DMS114 treated with DMSO at 0.1 percent for 48 hours (cell line): ENCODE data around the gene KCNQ1.

Experiments used
- DNase-seq: peaks from one replicate; lab custom pipeline; 2025; ENCODE audit not compliant: unreplicated experiment; lab: John Stamatoyannopoulos, UW

Gene KCNQ1

GRCh38 chr11:2830886-2831285 lies 386.1 kb downstream of the KCNQ1 start:
- no peak for DNase-seq

- DNase-seq: no peak
These were observed 387.1 kb downstream of the KCNQ1 start for GRCh38 chr11:2831781-2832532.

DNA sequence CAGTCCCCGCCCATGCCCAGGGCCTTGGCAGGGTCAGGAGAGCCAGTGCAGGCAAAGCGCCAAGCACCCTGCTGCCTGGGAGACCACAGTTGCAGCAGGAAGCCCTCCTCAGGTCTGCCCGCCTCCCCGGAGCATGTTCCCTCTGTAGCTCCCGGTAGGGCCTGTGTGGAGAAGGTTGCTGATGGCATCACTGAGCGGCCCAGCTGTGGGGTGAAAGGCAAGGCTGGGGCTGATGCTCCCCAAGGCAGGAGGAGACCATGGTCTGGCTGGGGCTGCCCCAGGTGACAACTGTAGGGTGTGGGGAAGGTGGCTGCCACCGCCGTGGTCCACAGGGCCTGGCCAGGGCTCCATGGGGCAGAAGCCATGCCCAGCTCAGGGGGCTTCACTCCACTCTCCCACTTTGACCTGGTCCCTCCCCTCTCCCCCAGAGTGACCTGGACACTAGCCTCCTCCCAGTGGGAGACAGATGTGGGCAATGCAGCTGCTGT lies 387.8 kb downstream of the KCNQ1 start:
- DNase-seq: no peak

- DNase-seq: no peak
These were observed 388.4 kb downstream of the KCNQ1 start for GRCh38 chr11:2833051-2833715.

DNA sequence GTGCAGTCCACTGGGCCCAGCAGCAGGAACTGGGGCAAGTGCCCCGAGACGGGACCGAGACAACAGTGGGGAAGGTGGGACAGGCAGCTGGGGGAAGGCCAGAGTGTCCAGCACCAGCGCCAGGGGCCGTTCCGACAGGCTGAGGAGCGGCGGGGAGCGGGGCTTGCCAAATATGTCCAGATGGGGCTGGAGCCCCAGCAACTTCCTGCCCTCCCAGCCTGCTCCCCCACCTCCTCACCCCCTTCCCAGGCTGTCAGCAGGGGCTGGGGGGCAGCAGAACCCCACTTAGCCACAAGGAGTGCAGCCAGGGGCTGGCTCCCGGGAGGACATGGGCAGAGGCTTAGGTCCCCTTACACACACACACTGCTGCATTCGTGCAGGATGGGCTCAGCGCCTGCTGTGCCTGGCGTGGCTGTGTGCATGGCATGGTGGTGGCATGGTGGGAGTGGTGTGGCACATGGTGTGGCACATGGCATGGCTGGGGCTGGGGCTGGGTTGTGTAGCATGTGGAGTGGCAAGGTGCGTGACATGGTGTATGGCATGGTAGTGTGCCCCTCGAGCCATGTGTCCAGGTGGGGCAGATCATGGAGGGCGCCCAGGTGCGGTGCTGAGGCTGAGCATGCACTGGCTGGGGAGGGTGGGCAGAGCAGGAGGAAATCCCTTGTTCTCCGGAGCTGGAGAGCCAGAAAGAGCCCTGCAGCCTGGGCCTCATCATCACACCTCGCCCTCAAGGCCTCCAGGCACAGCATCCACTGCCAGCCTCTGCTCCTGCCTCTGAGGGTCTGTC lies 389.1 kb downstream of the KCNQ1 start:
- DNase-seq: no peak

GRCh38 chr11:2834503-2835273 lies 389.9 kb downstream of the KCNQ1 start:
- DNase-seq: no peak

DNA sequence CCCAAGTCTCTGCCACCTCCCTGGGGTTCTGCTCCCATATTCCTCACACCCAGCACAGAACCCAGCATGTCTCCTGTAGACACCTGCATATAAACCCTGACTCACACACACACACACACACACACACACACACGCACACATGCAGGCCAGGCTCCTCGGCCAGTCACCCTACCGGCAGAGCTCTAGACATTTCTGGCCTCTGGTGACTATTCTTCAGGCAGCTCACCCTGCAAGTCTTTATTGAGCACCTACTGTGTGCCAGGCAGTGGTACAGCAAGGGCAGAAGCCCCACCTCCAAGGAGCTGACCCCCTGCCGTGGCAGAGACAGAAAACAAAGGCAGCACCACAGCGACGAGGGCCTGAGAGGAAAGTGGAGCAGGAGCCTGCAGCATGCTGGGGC lies 390.5 kb downstream of the KCNQ1 start:
- DNase-seq: no peak

DNA sequence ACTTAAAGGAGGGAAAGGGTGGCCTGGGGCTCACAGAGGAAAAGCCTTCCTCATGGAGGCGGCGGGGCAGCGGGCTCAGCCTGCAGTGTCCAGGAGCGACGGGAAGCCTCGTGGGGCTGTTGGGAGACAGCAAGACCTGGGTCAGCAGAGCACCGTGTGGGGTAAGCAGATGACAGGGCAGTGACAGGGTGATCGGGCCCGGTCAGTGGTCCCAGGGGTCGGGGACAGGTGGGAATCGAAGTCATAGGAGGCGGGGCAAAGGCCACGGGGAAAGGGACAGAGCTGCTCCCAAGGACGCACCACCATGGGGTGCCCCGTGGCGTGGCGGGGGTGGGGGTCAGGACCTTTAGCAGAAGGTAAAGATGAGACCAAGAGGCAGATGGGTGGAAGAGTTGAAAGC lies 390.9 kb downstream of the KCNQ1 start:
- no peak for DNase-seq

GRCh38 chr11:2836315-2837095 lies 391.7 kb downstream of the KCNQ1 start:
- no peak for DNase-seq

DNA sequence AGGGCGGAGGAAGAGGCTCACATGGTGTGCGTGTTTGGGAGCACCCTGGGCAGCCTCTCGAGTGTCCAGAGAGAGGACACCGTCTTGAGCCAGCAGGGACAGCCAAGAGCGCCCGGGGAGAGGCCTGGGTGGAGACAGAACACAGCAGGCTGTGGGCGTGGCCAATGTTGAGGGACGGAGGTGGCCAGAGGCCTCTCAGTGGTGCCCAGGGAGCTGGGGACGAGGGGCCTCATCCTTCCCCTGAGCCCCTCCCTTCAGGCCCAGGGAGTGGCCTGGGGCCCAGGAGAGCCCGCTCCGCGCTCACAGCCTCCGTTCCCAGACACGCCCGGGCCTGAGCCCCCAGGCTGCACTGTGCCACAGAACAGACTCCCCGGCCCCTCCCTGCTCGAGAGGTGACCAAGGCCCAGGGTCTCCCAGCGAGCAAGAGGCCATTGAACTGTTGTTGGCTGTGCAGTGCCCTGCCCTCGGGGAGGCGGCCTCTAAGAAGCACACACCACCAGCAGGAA lies 392.3 kb downstream of the KCNQ1 start:
- DNase-seq: no peak

- no peak for DNase-seq
These were observed 392.8 kb downstream of the KCNQ1 start for GRCh38 chr11:2837651-2838050.

GRCh38 chr11:2838091-2838490 lies 393.3 kb downstream of the KCNQ1 start:
- no peak for DNase-seq

- no peak for DNase-seq
These were observed 394.0 kb downstream of the KCNQ1 start for GRCh38 chr11:2838676-2839294.

GRCh38 chr11:2839395-2839943 lies 394.7 kb downstream of the KCNQ1 start:
- DNase-seq: no peak

GRCh38 chr11:2841411-2842190 lies 396.8 kb downstream of the KCNQ1 start:
- no peak for DNase-seq

GRCh38 chr11:2842876-2843275 lies 398.1 kb downstream of the KCNQ1 start:
- no peak for DNase-seq

- DNase-seq: no peak
These were observed 398.7 kb downstream of the KCNQ1 start for GRCh38 chr11:2843551-2843950.

DNA sequence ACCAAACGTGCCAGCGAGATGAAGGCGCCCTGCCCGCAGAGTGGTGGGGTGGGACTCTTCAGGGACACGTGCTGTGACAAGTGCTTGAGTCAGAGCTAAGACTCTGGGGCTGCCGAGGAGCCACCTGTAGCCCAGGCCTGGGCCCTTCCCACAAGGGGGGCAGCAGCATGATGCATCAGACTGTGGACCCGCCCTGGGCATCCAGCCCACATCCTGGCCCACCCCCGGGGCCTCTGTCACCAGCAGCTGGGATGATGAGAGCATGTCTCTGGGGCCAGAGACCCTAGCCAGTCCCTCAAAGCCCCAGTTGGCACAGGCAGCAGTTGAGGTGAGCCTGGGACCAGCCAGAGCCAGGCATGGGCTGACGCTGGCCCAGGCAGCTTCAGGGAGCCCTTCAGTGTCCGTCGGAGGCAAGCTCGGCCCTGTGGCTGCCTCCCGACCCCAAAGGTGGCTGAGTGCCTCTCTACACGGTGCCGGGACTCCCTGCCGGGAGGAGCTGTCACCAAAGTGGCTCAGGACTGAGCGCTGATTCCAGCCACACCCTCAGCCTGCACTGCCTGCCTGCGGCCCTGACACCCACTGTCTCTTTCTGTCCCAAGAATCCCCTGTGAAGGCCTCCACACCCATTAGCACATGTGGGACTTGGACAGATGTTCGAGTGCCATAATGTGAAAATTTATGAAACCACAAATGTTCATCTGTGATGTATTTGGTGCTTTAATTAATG lies 399.5 kb downstream of the KCNQ1 start:
- DNase-seq: no peak
